ENCODE data around the gene PYDC1.
"Not testable (repeated sequence)": the region's sequence is repeated elsewhere in the genome, so short reads cannot be mapped to it uniquely, and the experiment has no call there.

PYDC1 gene

GRCh38 chr16:31200111-31200510, 16.8 kb downstream of the PYDC1 start:
- in situ Hi-C loops (cut with HindIII; ENCODE audit: low pct_ligation_motif_present, low pct_unique_long_range_greater_than_20kb, low sequenced_read_pairs); DNase-seq: not testable (repeated sequence)

GRCh38 chr16:31199430-31200041, 17.4 kb downstream of the PYDC1 start:
- in situ Hi-C loops (cut with HindIII; ENCODE audit: low pct_ligation_motif_present, low pct_unique_long_range_greater_than_20kb, low sequenced_read_pairs) = no loop called here
- no peak for DNase-seq

GRCh38 chr16:31198207-31198882, 18.6 kb downstream of the PYDC1 start:
- no peak for DNase-seq
- in situ Hi-C loops (cut with HindIII; ENCODE audit: low pct_ligation_motif_present, low pct_unique_long_range_greater_than_20kb, low sequenced_read_pairs) = no loop called here

- in situ Hi-C loops (cut with HindIII; ENCODE audit: low pct_ligation_motif_present, low pct_unique_long_range_greater_than_20kb, low sequenced_read_pairs) = no loop called here
- DNase-seq = no peak
Measured at GRCh38 chr16:31196324-31197088, 20.4 kb downstream of the PYDC1 start.

GRCh38 chr16:31195861-31196260, 21.1 kb downstream of the PYDC1 start:
- in situ Hi-C loops (cut with HindIII; ENCODE audit: low pct_ligation_motif_present, low pct_unique_long_range_greater_than_20kb, low sequenced_read_pairs); DNase-seq: not testable (repeated sequence)

GRCh38 chr16:31194898-31195297, 22.0 kb downstream of the PYDC1 start:
- in situ Hi-C loops (cut with HindIII; ENCODE audit: low pct_ligation_motif_present, low pct_unique_long_range_greater_than_20kb, low sequenced_read_pairs) = no loop called here
- no peak for DNase-seq

GRCh38 chr16:31193874-31194273, 23.1 kb downstream of the PYDC1 start:
- no peak for DNase-seq
- in situ Hi-C loops (cut with HindIII; ENCODE audit: low pct_ligation_motif_present, low pct_unique_long_range_greater_than_20kb, low sequenced_read_pairs) = no loop called here

GRCh38 chr16:31192856-31193642, 23.9 kb downstream of the PYDC1 start:
- DNase-seq = no peak
- in situ Hi-C loops (cut with HindIII; ENCODE audit: low pct_ligation_motif_present, low pct_unique_long_range_greater_than_20kb, low sequenced_read_pairs) = no loop called here

- in situ Hi-C loops (cut with HindIII; ENCODE audit: low pct_ligation_motif_present, low pct_unique_long_range_greater_than_20kb, low sequenced_read_pairs) = no loop called here
- DNase-seq = no peak
Measured at GRCh38 chr16:31191697-31192428, 25.1 kb downstream of the PYDC1 start.

GRCh38 chr16:31190818-31191444, 26.0 kb downstream of the PYDC1 start:
- in situ Hi-C loops (cut with HindIII; ENCODE audit: low pct_ligation_motif_present, low pct_unique_long_range_greater_than_20kb, low sequenced_read_pairs) = no loop called here
- no peak for DNase-seq

GRCh38 chr16:31190061-31190460, 26.9 kb downstream of the PYDC1 start:
- in situ Hi-C loops (cut with HindIII; ENCODE audit: low pct_ligation_motif_present, low pct_unique_long_range_greater_than_20kb, low sequenced_read_pairs) = no loop called here
- DNase-seq = no peak

GRCh38 chr16:31189412-31189778, 27.5 kb downstream of the PYDC1 start:
- no peak for DNase-seq
- in situ Hi-C loops (cut with HindIII; ENCODE audit: low pct_ligation_motif_present, low pct_unique_long_range_greater_than_20kb, low sequenced_read_pairs) = no loop called here

- in situ Hi-C loops (cut with HindIII; ENCODE audit: low pct_ligation_motif_present, low pct_unique_long_range_greater_than_20kb, low sequenced_read_pairs) = no loop called here
- no peak for DNase-seq
Measured at GRCh38 chr16:31188450-31189411, 28.2 kb downstream of the PYDC1 start.

GRCh38 chr16:31187808-31188189, 29.1 kb downstream of the PYDC1 start:
- no peak for DNase-seq
- in situ Hi-C loops (cut with HindIII; ENCODE audit: low pct_ligation_motif_present, low pct_unique_long_range_greater_than_20kb, low sequenced_read_pairs) = no loop called here

GRCh38 chr16:31186930-31187807, 29.8 kb downstream of the PYDC1 start:
- in situ Hi-C loops (cut with HindIII; ENCODE audit: low pct_ligation_motif_present, low pct_unique_long_range_greater_than_20kb, low sequenced_read_pairs) = no loop called here
- no peak for DNase-seq

- no peak for DNase-seq
- in situ Hi-C loops (cut with HindIII; ENCODE audit: low pct_ligation_motif_present, low pct_unique_long_range_greater_than_20kb, low sequenced_read_pairs) = no loop called here
Measured at GRCh38 chr16:31186176-31186575, 30.8 kb downstream of the PYDC1 start.
